Right lobe of liver (tissue), 6 donors: ENCODE results near the gene KRT38. TPM values are rescaled to one million over a fixed set of nuclear protein-coding genes. Genes with fewer than 3 reads are reported as not detected.

ENCODE experiments used
- ATAC-seq, 4 donors: fragments of 200-7000 bp; cut with Tn5 transposase; one replicate each; pipeline ENCODE4 v1.9.1; 2020; ENCODE audit warnings: mild to moderate bottlenecking in 4 of 4, moderate library complexity in 4 of 4
- DNase-seq, 3 donors: peaks; one replicate each; pipeline ENCODE4 v3.0.0-alpha.2; 2020
- H3K27ac ChIP-seq, 3 donors: fragments of 200-600 bp; one replicate each; pipeline ENCODE4 v1.8.0; 2022
- H3K27me3 ChIP-seq, 2 donors: fragments of 200-600 bp; one replicate each; pipeline ENCODE4 v1.8.0; 2022
- H3K36me3 ChIP-seq, 4 donors: fragments of 200-600 bp; sonication (generic) in 1 of 4; one replicate each; pipeline versions ENCODE4 v1.5.1 to v1.8.0; 2017 to 2022; ENCODE audit warnings: control low read depth in 1 of 4
- H3K4me1 ChIP-seq, 4 donors: fragments of 200-600 bp; sonication (generic) in 1 of 4; one replicate each; pipeline versions ENCODE4 v1.5.1 to v1.8.0; 2017 to 2022; ENCODE audit warnings: control low read depth in 1 of 4
- H3K4me3 ChIP-seq, 3 donors: fragments of 200-600 bp; one replicate each; pipeline ENCODE4 v1.8.0; 2022
- H3K9me3 ChIP-seq, 4 donors: fragments of 200-600 bp; sonication (generic) in 1 of 4; one replicate each; pipeline versions ENCODE4 v1.5.1 to v1.8.0; 2017 to 2022; ENCODE audit warnings: control low read depth in 1 of 4
- POLR2A ChIP-seq: fragments of 450-650 bp; IDR thresholded peaks from one replicate; pipeline ENCODE4 v1.6.1; 2017; ENCODE audit warnings: antibody characterized with exemption, mild to moderate bottlenecking
- WGBS: methylation state at CpG from one replicate; pipeline ENCODE4 v1.1.6; 2018; ENCODE audit warnings: low coverage, low lambda C conversion rate; ENCODE audit not compliant: insufficient coverage; ENCODE audit errors: missing lambda C conversion rate; 5-methylcytosine and 5-hydroxymethylcytosine counted together
- intact Hi-C, 2 donors: fragments of 100-400 bp; cut with DNase I; formaldehyde crosslinking; loops; one replicate each; pipeline versions ENCODE4 v1.11.2 to v1.14.1; 2022
- total RNA-seq, 6 experiments: library from RNA; depleted of rRNA in 2 of 6; stranded (reverse); fragments of >200 nt in 2 of 6; fragmentation: NEBNext Ultra II Directional in 3 of 6; extraction: Animal tissue kit (Norgen Biotek cat#: 25700) in 3 of 6; gene quantifications; one replicate each; pipeline versions ENCODE4 v1.1.0 to v1.2.4, GENCODE V29; 2016 to 2023
- TF ChIP-seq, protein P1 (sequence below), 4 donors: fragments of 200-600 bp in 3 of 4; fragments of 450-650 bp in 1 of 4; IDR thresholded peaks; one replicate each; pipeline versions ENCODE4 v1.5.1 to v1.8.0; 2016 to 2022; ENCODE audit warnings: antibody characterized with exemption in 4 of 4, mild to moderate bottlenecking in 2 of 4
- donor health status: DM: no; HTN: yes; CAD: no.
- donor health status: DM: no; HTN: no; CAD: no.
- donor health status: DM: no; HTN: no; CAD: no.
- donor health status: DM: no; HTN: yes; CAD: no.
- donor health status: DM: no; HTN: yes; CAD: no.

The KRT38 gene
- total RNA-seq, 6 experiments from 2014 or later = not detected

DNA sequence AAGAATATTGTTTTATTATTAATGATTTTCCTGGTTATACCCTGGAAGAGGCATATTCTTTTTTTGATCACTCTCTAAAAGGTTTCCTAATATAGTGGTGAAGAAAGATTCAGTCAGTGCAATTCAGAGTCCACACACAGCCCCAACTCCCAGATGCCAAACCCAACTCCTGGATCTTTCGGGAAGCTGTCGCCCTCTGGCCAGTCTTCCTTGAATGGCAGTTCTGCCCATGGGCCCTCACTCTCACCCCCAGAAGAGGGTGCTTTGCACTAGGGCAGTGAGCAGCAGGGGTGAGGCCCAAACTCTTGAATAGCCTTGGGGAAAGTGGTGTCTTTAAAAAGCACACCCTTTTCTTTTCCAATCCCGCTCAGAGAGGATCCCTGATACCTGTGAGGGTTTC is 15.4 kb upstream of the KRT38 start:
- no peak for TF ChIP-seq POLR2A
- TF ChIP-seq, protein P1, sequence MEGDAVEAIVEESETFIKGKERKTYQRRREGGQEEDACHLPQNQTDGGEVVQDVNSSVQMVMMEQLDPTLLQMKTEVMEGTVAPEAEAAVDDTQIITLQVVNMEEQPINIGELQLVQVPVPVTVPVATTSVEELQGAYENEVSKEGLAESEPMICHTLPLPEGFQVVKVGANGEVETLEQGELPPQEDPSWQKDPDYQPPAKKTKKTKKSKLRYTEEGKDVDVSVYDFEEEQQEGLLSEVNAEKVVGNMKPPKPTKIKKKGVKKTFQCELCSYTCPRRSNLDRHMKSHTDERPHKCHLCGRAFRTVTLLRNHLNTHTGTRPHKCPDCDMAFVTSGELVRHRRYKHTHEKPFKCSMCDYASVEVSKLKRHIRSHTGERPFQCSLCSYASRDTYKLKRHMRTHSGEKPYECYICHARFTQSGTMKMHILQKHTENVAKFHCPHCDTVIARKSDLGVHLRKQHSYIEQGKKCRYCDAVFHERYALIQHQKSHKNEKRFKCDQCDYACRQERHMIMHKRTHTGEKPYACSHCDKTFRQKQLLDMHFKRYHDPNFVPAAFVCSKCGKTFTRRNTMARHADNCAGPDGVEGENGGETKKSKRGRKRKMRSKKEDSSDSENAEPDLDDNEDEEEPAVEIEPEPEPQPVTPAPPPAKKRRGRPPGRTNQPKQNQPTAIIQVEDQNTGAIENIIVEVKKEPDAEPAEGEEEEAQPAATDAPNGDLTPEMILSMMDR (IDR thresholded peaks at IDR 0.05) = no peak
- no peaks in the 10 kb centered on the region for H3K4me1 ChIP-seq
- H3K27me3 ChIP-seq = no peaks in the 10 kb centered on the region
- DNase-seq = no peak
- no peak for ATAC-seq
- 64% methylated on average over 1 of the region's 3 CpGs for WGBS
- no peak overlapping the region for H3K4me3 ChIP-seq
- H3K27ac ChIP-seq = no peak overlapping the region
- no peaks in the 10 kb centered on the region for H3K36me3 ChIP-seq
- intact Hi-C loops = no loop called here
- no peaks in the 10 kb centered on the region for H3K9me3 ChIP-seq

DNA sequence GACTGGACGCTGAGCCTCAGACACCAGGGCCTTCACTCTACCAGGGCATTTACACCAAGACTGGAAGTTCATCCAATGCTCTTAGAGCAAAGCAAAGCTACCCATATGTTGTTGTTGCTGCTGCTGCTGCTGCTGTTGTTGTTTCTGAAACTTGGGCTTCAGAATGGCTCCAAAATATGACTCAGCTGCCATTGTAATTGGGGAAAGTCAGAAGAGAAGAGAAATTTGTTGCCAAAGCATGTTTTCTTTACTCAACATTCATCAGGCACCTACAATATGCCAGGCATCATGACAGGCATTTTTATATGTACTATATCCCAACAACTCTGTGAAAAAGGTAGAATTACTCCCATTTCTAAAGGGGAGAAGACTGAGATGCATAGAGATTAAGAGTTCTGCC is 14.5 kb upstream of the KRT38 start:
- intact Hi-C loops = no loop called here
- no peaks in the 10 kb centered on the region for H3K36me3 ChIP-seq
- H3K9me3 ChIP-seq = no peaks in the 10 kb centered on the region
- no peak overlapping the region for H3K27ac ChIP-seq
- H3K4me1 ChIP-seq = no peaks in the 10 kb centered on the region
- ATAC-seq = no peak
- WGBS = no CpG with 5 or more reads among the region's 1 CpG
- H3K4me3 ChIP-seq = no peak overlapping the region
- H3K27me3 ChIP-seq = no peaks in the 10 kb centered on the region
- TF ChIP-seq, protein P1 (IDR thresholded peaks at IDR 0.05) = no peak
- TF ChIP-seq POLR2A = no peak
- DNase-seq = no peak

DNA sequence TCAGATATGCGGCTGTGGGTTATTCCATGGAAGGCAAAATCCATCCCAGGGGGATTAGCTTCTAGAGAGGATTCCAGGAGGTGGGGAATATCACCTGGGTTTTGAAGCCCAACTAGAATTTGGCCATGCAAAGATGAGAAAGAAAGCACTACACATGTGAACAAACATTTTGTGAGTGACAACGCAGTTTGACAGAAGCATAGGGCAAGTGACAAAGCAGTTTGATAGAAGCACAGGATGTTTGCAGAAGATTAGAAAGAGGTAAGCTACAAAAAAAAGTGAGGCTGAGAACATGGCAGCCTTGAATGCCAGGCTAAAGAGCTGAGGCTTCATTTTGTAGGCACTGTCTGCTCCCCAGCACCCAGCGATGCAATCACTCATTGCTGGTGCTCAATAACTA is 12.3 kb upstream of the KRT38 start:
- no peaks in the 10 kb centered on the region for H3K27me3 ChIP-seq
- intact Hi-C loops = no loop called here
- no peaks in the 10 kb centered on the region for H3K4me1 ChIP-seq
- no peak for ATAC-seq
- H3K9me3 ChIP-seq = no peaks in the 10 kb centered on the region
- no peak overlapping the region for H3K27ac ChIP-seq
- 66% methylated on average over 3 of the region's 3 CpGs for WGBS
- no peak overlapping the region for H3K4me3 ChIP-seq
- TF ChIP-seq, protein P1 (IDR thresholded peaks at IDR 0.05) = no peak
- no peaks in the 10 kb centered on the region for H3K36me3 ChIP-seq
- no peak for DNase-seq

DNA sequence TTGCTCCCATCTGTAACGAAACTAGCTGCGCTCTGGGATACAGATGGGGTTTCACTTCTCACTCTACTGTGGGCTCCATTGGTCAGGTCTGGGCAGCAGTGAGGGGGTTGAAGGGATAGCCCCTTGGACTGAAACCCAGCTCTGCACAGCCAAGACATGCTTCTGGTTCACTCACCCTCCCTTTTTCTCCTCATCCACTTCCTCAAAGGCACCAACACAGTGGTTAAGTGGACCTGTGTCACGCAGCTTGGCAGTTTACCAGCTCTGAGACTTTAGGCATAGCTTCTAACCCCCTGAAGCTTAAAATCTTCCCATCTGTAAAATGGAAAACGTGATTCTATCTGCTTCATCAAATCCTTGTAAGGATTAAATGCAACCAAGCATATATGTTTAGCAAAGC is 11.5 kb upstream of the KRT38 start:
- TF ChIP-seq, protein P1 (IDR thresholded peaks at IDR 0.05) = no peak
- TF ChIP-seq POLR2A = no peak
- Histone ChIP-seq H3K4me1 (no peaks in the 10 kb centered on the region), H3K4me3 (no peak overlapping the region), H3K27me3 (no peaks in the 10 kb centered on the region), H3K36me3 (no peaks in the 10 kb centered on the region), H3K27ac (no peak overlapping the region), H3K9me3 (no peaks in the 10 kb centered on the region)
- WGBS = 47% methylated on average over 4 of the region's 4 CpGs
- intact Hi-C loops = no loop called here
- ATAC-seq (no peak), DNase-seq (no peak)

DNA sequence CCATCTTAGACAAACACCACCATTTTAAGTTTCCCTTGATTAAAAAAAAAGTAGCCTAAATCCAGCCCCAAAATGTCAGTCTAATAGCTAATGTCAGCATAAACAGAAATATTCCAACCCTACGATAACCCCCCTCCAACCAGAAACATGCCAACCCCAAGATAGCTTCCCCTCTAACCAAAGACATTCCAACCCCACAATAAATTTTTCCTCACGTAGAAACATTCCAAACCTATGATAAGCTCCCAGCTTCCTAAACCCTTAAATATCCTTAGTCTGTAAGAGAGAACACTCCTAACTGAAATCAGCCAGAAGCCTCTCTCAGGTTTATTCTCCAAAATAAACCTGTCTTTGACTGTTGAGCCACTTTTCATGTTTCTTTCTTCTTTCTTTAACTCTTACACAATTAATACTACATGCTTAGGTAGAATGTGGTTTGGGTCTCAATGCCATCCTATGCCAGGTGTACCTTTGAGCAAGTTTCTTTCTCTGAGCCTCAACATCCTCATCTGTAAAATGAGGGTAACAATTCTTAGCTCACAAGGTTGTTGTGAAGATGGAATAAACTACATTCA is 10.5 kb upstream of the KRT38 start:
- no peaks in the 10 kb centered on the region for H3K4me1 ChIP-seq
- no peak for ATAC-seq
- 74% methylated on average over 2 of the region's 2 CpGs for WGBS
- intact Hi-C loops = no loop called here
- H3K9me3 ChIP-seq = no peaks in the 10 kb centered on the region
- no peak for DNase-seq
- H3K36me3 ChIP-seq = no peaks in the 10 kb centered on the region
- no peak overlapping the region for H3K27ac ChIP-seq
- TF ChIP-seq, protein P1 (IDR thresholded peaks at IDR 0.05) = no peak
- TF ChIP-seq POLR2A = no peak
- H3K4me3 ChIP-seq = no peak overlapping the region
- H3K27me3 ChIP-seq = no peaks in the 10 kb centered on the region
